ENCODE data around the gene SLC22A15. TPM values are rescaled to one million over a fixed set of nuclear protein-coding genes. Genes with fewer than 3 reads are reported as not detected.

Gene SLC22A15
- total and polyA plus RNA-seq, 10 of the 15 experiments (the other 5 are each of a cell fraction or from before 2014, with no cell fraction given), result 0.05 to 2.8 (median 0.13) TPM; not detected in 1

DNA sequence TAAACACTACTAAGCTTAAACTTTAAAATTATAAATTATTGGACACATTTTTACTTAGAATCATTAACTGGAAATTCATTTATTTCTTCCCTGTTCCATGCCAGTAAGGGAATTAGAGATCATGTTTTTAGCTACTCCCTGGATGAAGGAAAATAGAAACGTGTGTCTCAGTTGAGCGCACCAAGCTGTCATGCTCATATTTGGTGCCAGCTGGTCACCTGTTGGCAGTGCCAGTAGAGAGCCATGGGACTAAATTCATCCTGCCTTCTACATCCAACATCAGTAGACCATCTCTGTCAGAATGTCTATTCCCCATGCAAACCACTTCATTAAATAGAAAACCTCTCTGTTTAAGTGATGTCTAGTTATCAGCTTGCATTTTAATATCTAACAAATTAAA lies 17.4 kb upstream of the SLC22A15 start:
- ChIA-PET SMC1A (ENCODE audit: uncharacterized antibody, unreplicated experiment) (interaction anchor here (1.5 kb wide), 1 partner anchor 10 kb away, joined by 3 read pairs; no protein-coding TSS in a partner anchor), RAD21 (ENCODE audit: unreplicated experiment) (no interaction called here), POLR2A (no interaction called here), CTCF (interaction anchor here (1.6 kb wide), 1 partner anchor 23 kb away, joined by 6 read pairs; no protein-coding TSS in a partner anchor)
- no peaks in the 10 kb centered on the region for H3K9me3 ChIP-seq (replicated peaks; ENCODE audit: control insufficient read depth, insufficient read depth, low read length)
- no peaks in the 10 kb centered on the region for H3K4me1 ChIP-seq (ENCODE audit: control insufficient read depth, insufficient read depth, low read length)
- no peak overlapping the region for H3K4me3 ChIP-seq
- H3K9ac ChIP-seq (ENCODE audit: control insufficient read depth, insufficient read depth, low read length), result no peak overlapping the region
- no peak overlapping the region for H3K4me2 ChIP-seq (ENCODE audit: control insufficient read depth, insufficient read depth)
- intact Hi-C loops (cut with micrococcal nuclease; ENCODE audit: unreplicated experiment) (no loop called here), in situ Hi-C loops (cut with MboI) (no loop called here)
- H3K79me2 ChIP-seq (ENCODE audit: control insufficient read depth, insufficient read depth, low read length), result no peaks in the 10 kb centered on the region
- FAIRE-seq, result no peak
- no peak for ATAC-seq
- no peak overlapping the region for H3K27ac ChIP-seq (ENCODE audit: control insufficient read depth, insufficient read depth)
- DNase-seq (ENCODE audit: low read depth, low spot score), result no peak
- 45% methylated on average over 2 of the region's 2 CpGs for WGBS (ENCODE audit: insufficient coverage, insufficient replicate concordance, low lambda C conversion rate, missing lambda C conversion rate)
- H4K20me1 ChIP-seq (ENCODE audit: control insufficient read depth, insufficient read depth), result no peaks in the 10 kb centered on the region
- no peak for TF ChIP-seq ZNF384 (IDR thresholded peaks at IDR 0.05; ENCODE audit: borderline replicate concordance, low read depth, low read length)
- no peak for TF ChIP-seq JUND (IDR thresholded peaks at IDR 0.05; ENCODE audit: low read depth, low read length)
- TF ChIP-seq, protein P1, sequence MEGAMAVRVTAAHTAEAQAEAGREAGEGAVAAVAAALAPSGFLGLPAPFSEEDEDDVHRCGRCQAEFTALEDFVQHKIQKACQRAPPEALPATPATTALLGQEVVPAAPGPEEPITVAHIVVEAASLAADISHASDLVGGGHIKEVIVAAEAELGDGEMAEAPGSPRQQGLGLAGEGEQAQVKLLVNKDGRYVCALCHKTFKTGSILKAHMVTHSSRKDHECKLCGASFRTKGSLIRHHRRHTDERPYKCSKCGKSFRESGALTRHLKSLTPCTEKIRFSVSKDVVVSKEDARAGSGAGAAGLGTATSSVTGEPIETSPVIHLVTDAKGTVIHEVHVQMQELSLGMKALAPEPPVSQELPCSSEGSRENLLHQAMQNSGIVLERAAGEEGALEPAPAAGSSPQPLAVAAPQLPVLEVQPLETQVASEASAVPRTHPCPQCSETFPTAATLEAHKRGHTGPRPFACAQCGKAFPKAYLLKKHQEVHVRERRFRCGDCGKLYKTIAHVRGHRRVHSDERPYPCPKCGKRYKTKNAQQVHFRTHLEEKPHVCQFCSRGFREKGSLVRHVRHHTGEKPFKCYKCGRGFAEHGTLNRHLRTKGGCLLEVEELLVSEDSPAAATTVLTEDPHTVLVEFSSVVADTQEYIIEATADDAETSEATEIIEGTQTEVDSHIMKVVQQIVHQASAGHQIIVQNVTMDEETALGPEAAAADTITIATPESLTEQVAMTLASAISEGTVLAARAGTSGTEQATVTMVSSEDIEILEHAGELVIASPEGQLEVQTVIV (IDR thresholded peaks at IDR 0.05; ENCODE audit: borderline replicate concordance, partially characterized antibody), result no peak
- no peak for TF ChIP-seq RB1 (IDR thresholded peaks at IDR 0.05; ENCODE audit: borderline replicate concordance)
- no peak for TF ChIP-seq POLR2AphosphoS5 (IDR thresholded peaks at IDR 0.05; ENCODE audit: low read length)
- TF ChIP-seq, protein P2, sequence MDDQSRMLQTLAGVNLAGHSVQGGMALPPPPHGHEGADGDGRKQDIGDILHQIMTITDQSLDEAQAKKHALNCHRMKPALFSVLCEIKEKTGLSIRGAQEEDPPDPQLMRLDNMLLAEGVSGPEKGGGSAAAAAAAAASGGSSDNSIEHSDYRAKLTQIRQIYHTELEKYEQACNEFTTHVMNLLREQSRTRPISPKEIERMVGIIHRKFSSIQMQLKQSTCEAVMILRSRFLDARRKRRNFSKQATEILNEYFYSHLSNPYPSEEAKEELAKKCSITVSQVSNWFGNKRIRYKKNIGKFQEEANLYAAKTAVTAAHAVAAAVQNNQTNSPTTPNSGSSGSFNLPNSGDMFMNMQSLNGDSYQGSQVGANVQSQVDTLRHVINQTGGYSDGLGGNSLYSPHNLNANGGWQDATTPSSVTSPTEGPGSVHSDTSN (IDR thresholded peaks at IDR 0.05; ENCODE audit: insufficient replicate concordance, low read depth, low read length), result no peak
- no peak for TF ChIP-seq TCF7 (IDR thresholded peaks at IDR 0.05; ENCODE audit: borderline replicate concordance)
- H3K36me3 ChIP-seq (ENCODE audit: control insufficient read depth in 2 of 2, insufficient read depth in 2 of 2, low read length in 1 of 2), result no peaks in the 10 kb centered on the region
- H3K27me3 ChIP-seq (replicated peaks in 1 of 2; ENCODE audit: control insufficient read depth in 2 of 2, insufficient read depth in 2 of 2, low read length in 1 of 2), result no peaks in the 10 kb centered on the region
- H2AFZ ChIP-seq (ENCODE audit: control insufficient read depth, low read depth, low read length), result no peak overlapping the region
- BruUV-seq (replicated peaks), result no TSS peak

Data from GM12878 (cell line).